Stimulated activated CD8-positive, alpha-beta memory T cell treated with anti-CD3 and anti-CD28 coated beads, Interleukin-7, amount 100 ng/mL, for 4 hours (primary cell): ENCODE data around the gene PXDN.

Source experiments
- DNase-seq, 2 donors: peaks; one replicate each; pipeline ENCODE4 v3.0.0-alpha.2; 2020; ENCODE audit warnings: low read depth in 2 of 2

The PXDN gene

GRCh38 chr2:1663621-1664020, 80.7 kb downstream of the PXDN start:
- no peak for DNase-seq

DNA sequence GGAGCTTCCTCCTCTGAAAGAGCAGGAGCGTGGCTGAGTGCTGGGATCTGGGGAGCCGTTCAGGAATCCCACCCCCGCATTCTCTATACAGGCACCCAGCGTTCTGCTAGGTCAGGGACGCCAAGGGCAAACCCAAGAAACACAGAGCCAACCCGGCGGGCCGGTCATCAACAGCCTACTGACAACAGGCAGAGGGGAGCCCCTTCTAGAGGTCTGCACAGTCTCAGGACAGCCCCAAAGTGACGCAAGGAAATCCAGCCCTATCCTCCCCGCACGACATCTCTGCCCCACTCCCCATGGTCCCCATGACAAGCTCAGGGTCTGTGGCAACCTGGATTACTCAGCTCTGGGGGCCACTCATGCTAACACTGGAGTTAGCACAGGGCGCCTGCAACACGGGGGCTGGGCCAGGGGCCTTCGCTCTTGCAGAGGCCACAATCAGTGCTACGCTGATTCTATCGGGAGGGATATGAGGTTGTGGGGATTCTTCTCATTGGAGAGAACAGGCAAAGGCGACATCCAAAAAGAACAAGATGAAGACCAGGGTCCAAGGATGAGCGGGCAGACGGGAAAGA, 81.6 kb downstream of the PXDN start:
- DNase-seq = no peak

GRCh38 chr2:1661891-1662605, 82.3 kb downstream of the PXDN start:
- DNase-seq = no peak

GRCh38 chr2:1660656-1661640, 83.4 kb downstream of the PXDN start:
- DNase-seq = no peak

GRCh38 chr2:1659951-1660565, 84.3 kb downstream of the PXDN start:
- no peak for DNase-seq

DNA sequence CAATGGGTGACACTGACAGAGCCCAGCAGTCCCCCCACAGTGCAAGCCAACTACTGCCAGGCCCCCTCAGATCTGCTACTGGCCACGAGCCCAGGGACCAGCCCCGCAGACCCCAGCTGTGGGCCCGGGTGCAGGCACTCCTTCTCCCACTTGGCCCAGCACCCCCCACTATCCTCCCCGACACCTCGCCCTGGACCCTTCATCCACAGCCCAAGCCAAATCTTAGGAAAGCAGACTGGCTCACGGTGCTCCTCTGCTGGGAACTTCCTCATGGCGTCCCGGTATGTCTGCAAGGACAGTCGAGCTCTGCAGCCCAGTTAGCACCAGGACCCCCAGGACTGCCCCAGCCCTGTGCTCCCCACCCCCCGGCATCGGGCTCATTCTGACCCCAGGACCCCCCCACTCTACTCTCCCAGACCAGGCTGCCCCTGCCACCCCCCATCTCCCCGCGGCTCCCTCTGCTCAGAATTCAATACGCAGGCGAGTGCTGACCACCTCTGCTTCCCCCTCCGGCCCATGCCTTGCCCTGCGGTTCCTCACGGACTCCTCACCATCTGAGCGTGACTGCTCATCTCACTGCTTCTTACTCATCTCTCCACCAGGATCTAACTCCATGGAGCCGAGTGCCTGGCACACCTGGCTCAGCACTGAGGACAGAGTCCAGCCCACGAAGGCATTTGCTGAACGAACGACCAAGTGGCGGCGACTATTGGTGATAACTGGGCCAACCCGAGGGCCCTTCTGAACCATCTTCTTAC, 85.7 kb downstream of the PXDN start:
- no peak for DNase-seq

DNA sequence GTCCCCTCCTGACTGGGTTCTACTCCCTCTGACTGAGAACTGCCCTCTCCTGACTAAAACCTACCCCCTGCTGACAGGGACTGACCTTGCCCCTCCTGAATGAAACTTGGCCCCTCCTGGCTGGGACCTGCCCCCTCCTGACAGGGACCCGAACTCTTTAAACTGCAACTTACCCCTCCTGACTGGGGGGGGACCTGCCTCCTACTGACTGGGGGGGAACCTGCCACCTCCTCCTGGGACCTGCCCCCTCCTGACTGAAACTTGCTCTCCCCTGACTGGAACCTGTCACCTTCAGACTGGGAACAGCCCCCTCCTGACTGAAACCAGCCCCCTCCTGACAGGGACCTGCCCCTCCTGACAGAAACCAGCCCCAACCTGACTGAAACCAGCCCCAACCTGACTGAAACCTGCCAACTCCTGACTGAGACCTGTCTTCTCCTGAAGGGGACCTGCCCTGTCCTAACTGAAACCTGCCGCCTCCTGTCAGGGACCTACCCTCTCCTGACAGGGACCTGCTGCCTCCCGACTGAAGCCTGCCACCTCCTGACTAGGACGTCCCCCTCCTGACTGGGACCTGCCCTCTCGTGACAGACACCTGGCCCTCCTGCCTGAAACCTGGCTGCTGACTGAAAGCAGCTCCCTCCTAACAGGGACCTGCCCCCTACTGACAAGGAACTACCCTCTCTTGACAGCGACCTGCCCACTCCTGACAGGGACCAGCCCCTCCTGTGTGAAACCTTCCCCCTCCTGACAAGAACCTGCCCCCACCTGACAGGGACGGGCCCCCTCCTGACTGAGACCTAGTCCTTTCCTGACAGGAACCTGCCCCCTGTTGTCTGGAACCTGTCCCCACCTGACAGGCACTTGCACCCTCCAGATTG, 87.1 kb downstream of the PXDN start:
- DNase-seq = no peak

GRCh38 chr2:1656326-1656960, 87.9 kb downstream of the PXDN start:
- DNase-seq = no peak

DNA sequence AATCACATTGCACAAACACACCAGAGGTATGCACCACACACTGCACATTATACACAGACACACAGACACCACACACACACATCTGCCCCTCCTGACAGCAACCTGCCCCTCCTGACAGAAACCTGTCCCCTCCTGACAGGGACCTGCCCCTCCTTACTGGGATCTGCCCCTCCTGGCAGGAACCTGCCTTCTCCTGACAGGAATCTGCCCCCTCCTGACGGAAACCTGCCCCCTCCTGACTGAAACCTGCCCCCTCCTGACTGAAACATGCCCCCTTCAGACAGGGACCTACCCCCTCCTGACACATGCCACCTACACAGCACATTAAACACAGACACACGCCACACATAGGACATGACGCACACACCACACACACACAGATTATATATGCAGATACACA, 88.9 kb downstream of the PXDN start:
- no peak for DNase-seq

- DNase-seq = no peak
Measured at GRCh38 chr2:1654696-1655374, 89.5 kb downstream of the PXDN start.

GRCh38 chr2:1653956-1654695, 90.2 kb downstream of the PXDN start:
- no peak for DNase-seq

DNA sequence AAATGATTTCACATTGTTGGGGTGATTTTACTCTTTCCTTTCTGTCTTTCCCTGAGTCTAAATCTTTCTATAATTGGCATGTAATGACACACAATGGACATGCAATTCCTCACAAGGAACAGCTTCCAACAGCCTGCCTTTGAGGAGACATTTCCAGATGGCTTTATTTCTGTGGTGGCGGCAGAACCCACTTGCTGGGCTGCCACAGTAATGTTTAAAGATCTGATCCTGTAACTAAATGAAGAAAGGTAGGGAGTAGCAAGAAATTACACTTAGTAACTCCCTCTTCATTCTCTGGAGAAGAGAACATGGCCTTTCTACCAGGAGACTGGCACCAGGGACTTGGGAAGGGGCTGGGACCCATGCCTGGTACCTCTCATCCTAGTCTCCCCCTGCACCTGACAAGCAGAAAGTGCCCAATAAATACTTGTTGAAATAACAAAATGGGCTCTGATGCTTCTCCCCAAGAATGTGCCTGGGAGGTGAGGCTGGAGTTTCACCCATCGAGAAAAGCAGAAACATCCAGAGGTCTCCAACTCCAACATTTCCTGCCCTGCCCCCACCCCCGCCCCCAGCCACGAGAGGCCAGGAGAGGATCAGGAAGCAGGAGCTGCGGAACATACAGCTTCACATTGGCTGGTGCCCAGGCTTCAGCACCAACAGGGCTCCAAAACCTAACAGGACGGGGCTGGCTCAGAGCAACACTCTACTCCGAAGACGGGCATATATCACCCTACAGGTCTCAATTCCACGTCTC, 92.1 kb downstream of the PXDN start:
- no peak for DNase-seq

- DNase-seq = no peak
Measured at GRCh38 chr2:1651121-1652033, 92.9 kb downstream of the PXDN start.

- no peak for DNase-seq
Measured at GRCh38 chr2:1650085-1650872, 94.0 kb downstream of the PXDN start.

- no peak for DNase-seq
Measured at GRCh38 chr2:1649103-1650084, 94.9 kb downstream of the PXDN start.
